Stimulated activated CD4-positive, alpha-beta T cell treated with anti-CD3 and anti-CD28 coated beads, Interleukin-1b, Interleukin-23, amount 100 ng/mL, for 4 hours (primary cell): ENCODE measurements around the gene RRAS2.

Experiments used
- DNase-seq, 2 donors: peaks; one replicate each; pipeline ENCODE4 v3.0.0-alpha.2; 2020; ENCODE audit warnings: low read depth in 2 of 2

The RRAS2 gene

GRCh38 chr11:14336507-14337503, 22.2 kb downstream of the RRAS2 start:
- no peak for DNase-seq

GRCh38 chr11:14335712-14336111, 23.3 kb downstream of the RRAS2 start:
- no peak for DNase-seq

DNA sequence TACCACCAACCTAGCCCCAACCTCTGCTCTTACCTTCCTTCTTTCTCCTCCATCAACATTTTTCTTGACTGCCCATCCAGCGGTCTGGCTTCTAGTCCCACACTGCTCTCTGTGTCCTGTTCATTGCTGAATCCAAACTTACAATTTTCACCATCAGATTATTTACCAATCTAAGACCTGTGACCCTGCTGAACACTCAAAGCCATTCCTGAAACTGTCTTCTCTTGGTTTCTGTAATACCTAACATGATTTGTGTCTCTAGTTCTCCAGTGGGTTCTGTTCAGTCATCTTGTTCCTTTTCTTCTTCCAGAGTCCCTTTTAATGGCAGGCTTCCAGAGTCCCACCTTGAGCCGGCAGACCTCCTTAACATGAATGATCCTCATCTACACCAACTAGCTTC, 24.1 kb downstream of the RRAS2 start:
- no peak for DNase-seq

GRCh38 chr11:14334192-14334591, 24.8 kb downstream of the RRAS2 start:
- no peak for DNase-seq

DNA sequence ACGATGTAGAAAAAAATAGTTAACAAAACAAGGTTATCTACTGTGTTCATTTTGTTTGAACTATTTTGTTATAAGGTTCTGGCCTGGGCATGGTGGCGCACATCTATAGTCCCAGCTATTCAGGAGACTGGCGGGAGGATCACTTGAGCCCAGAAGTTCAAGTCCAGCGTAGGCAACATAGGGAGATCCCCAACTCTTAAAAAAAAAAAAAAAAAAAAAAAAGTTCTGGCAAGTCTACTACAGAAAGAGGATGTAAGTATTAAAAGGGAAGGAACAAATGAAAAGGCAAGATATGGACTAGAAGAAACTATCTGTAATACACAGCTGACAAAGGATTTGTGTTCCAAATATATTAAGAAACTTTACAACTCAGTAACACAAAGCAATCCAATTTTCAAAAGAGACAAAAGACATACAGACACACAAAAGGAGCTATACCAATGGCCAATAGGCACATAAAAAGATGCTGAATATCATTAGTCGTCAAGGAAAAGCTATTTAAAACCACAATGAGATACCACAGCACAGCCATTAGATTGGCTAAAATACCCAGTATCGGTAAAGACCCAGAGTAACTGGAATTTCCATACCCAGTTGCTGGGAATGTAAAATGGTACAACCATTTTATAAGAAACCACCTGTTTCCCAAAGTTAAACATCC, 27.4 kb downstream of the RRAS2 start:
- DNase-seq = no peak

DNA sequence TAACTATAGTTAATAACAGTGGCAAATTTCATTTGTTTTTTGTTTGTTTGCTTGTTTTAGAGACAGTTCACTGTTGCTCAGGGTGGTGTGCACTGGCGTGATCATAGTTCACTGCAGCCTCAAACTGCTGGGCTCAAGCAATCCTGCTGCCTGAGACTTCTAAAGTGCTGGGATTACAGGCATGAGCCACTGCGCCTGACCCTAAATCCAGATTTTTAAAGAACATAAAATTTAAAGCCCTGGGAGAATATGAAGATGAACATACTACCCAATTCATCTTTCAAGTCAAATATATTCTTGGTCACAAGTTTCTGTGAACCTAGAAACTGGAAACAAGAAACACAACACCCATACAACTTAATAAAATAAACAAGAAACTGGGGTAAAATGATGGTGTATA, 28.1 kb downstream of the RRAS2 start:
- DNase-seq = no peak

DNA sequence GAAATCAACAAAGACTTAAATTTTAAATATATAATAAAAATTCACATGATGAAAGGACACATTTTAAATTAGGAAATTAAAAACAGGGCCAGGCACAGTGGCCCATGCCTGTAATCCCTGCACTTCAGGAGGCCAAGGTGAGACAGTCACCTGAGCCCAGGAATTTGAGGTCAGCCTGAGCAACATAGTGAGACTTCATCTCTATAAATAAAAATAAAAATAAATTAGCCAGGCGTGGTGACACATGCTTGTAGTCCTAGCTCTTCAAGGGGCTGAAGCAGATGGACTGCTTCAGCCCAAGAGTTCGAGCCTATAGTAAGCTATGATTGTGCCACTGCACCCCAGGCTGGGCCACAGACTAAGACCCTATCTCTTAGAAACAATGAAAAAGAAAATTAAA, 29.3 kb downstream of the RRAS2 start:
- DNase-seq = no peak

GRCh38 chr11:14327116-14327515, 31.9 kb downstream of the RRAS2 start:
- no peak for DNase-seq

DNA sequence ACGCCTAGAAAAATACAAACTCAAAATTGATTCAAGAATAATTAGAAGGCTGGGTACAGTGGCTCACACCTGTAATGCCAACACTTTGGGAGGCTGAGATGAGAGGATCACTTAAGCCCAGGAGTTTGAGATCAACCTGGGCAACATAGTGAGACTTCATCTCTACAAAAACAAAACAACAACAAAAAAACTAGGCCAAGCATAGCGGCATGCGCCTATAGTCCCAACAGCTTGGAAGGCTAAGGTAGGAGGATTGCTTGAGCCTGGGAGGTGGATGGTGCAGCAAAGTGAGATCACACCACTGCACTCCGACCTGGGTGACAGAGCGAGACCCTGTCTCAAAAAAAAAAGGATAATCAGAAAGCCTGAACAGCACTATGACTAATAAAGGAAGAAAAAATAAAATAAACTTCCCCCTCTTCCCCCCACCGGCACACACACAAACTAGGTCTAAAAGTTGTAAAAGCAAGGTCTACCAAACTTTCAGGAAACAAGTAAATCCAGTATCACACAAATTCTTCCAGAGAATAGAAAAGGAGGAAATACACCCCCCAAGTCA, 35.8 kb downstream of the RRAS2 start:
- DNase-seq = no peak

GRCh38 chr11:14322510-14322909, 36.5 kb downstream of the RRAS2 start:
- no peak for DNase-seq

GRCh38 chr11:14320020-14320419, 39.0 kb downstream of the RRAS2 start:
- DNase-seq = no peak

- DNase-seq = no peak
These were observed 40.4 kb downstream of the RRAS2 start for GRCh38 chr11:14318581-14318981.

- no peak for DNase-seq
These were observed 41.2 kb downstream of the RRAS2 start for GRCh38 chr11:14317659-14318325.

GRCh38 chr11:14315130-14315529, 43.9 kb downstream of the RRAS2 start:
- DNase-seq = no peak

DNA sequence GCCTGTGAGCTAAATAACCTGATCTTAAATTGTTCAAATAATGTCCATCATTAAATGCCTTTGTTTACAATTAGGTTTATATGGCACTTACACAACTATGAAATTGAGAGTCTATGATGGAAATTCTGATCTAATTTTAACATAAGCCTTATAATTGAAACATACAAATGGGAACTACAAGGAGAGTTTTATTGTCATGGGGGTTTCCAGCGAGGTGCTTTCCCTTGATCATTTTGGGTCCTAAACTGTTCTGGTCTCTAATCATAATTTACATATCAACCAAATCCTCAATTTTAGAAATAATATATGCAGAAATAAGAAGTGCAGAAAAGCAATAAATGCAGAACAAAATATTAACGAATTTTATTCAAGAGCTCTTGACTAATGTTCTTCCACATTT, 44.9 kb downstream of the RRAS2 start:
- DNase-seq = no peak

- no peak for DNase-seq
These were observed 46.1 kb downstream of the RRAS2 start for GRCh38 chr11:14312736-14313438.

DNA sequence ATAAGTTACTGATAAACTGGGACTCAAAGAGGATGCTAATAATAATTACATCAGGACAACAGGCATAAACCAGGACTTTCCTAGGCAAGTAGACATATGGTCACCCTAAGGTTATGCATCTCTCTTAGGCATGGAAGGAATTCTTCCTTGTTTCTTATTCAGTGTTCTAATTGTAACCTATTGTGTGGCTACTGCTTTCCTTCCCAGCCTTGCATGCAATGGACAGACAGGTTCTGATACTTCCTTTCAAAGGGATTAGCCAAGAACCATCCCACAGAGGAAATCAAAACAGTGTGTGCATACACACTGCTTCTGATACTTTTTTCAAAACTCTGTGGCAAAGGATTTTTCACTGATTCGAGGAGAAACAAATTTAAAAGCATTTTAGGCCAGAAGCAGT, 48.3 kb downstream of the RRAS2 start:
- no peak for DNase-seq

DNA sequence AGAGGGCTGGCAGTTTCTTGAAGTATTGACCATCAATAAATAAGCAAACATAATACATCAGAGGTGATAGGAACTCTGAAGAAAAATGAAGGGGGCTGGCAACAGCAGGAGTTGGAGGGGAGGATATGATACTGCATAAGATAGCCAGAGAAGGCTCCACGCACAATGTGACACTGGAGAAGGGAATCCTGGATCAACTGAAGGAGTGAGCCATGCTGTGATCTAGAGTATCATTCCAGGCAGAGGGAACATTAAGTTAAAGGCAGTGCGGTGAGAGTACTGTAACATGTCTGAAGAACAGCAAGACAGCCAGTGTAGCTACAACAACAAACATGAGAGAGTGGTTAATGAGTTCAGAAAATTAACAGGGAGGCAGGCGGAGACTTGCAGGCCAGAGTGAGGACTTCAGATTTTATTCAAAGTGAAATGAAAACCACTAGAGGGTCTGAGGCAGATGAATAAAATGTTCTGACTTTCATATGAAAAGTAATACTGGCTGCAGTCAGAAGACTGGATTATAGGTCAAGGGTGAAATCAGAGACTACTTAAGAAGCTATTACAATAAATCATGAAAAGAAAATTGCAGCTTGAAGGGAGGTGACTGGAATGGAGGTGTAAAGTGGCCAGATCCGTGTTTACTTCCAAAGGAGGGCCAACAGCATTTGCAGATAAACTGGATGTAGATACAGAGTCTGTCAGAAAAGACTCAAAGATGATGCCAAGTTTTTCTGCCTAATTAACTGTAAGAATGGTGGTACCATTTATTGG, 49.4 kb downstream of the RRAS2 start:
- no peak for DNase-seq

DNA sequence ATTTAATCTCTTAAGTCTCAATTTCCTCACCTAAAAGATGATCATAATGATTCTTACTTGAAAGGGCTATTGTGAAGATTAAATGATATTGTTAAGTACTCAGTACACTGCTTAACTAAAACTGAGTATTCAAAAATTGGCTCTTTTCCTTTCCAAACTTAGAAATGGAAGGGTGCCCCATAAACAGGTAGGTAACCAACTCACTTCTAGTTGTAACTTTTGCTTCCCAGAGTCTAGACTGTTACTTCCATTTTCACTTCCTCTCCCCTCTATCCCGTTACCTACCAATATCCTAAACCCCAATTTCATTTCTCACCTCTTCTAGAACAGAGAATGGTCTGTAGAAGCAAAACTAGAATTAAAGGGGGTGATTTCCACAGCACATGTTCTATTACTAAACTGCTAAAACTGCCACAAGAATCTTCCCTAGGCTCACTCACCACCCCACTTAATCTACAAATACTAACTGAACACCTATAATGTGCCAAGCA, 50.0 kb downstream of the RRAS2 start:
- no peak for DNase-seq

- DNase-seq = no peak
These were observed 50.7 kb downstream of the RRAS2 start for GRCh38 chr11:14308114-14308896.
